ENCODE measurements around the gene NTSR1. TPM values are rescaled to one million over a fixed set of nuclear protein-coding genes. Genes with fewer than 3 reads are reported as not detected.

The NTSR1 gene
- polyA plus RNA-seq, 3 donors: 1.2 to 3.0 (median 1.4) TPM

DNA sequence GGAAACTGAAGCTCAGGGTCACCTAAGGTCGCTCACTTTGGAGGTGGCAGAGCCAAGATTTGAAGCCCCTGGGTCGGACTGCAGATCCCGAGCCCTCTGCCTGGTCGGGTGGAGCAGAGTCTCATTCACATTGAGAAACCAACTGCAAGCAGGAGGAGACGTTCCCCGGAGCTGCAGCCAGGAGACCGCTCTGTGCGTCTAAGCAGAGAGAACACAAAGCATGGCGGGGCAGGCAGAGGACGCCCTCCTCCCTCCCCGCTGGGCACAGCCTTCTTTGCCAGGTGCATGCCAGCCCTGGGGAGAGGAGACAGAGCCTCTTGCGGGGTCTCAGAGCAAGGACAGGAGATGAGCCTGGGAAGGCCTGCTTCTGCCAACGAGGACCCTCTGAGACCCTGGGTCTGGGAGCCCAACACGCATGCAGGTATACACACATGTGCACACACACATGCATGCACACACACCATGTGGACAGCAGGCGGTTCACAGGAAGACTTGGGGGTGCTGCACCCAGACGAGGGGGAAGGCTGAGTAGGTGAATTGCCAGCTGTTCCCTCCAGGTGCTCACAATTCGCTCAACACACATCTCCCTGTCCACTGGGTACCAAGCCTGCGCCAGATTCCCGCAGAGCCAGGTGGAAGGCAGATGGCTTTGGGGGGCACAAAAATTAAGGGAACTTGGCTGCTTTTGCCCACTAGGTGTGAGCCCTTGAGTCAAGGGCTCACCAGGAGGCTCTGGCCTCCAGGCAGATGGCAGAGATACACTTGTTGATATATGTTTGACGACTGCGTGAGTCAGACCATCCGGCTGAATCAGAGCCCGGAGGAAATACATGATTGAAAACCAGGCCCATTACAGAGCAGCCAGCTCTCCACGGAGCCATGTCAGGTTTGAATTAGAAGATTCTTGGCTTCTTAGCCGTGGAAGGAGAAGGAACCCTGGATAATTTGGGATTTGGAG lies 5.5 kb upstream of the NTSR1 start:
- DNase-seq (ENCODE audit: extremely low read depth in 1 of 11, low read depth in 9 of 11, low spot score in 4 of 11): no peak

DNA sequence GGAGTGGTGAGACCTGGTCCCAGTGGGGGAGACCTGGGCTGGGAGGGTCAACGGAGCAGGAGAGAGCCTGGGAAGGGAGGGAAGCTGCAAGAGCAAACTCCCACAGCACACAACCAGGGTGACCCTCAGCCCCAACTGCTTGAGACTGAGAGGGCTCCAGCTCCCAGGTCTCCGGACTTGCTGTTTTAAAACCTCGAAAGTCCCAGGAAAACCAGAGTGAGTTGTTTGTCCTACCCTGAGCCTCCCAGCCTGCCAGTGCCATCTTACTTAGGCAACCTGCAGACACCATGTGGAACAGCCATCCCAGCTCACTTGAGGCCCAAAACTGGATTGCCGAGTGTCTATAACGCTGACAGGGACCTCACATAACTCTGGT lies 4.8 kb upstream of the NTSR1 start:
- no peak for DNase-seq (ENCODE audit: extremely low read depth in 1 of 11, low read depth in 9 of 11, low spot score in 4 of 11)

DNA sequence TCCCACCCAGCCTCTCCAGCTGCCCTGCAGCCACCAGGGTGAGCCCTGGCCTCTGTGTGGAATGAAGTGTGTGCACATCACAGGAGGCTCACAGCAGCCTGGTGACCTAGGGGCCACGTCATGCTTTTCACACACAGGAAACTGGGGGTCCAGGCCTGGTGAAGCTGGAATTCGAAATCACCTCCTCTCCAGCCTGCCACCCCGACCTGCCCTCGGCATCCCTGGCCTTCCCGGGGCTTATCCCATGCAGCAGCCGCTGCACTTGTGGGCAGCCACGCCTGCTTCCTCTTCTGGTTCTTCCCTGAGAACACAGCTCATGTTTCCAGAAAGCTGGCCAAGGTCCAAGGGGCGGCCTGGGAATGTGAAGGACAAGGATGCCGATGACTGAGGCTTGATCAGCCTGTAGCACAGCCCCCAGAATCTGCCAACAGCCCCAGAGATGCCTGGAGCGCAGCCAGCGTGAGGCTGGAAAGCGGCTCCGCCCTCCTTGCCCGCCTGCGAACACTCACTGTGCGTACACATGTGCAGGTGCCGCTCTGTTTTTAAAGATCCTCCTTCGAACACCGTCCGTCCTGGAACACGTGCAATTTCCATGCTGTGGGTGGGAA lies 4.2 kb upstream of the NTSR1 start:
- peak; percentile 46 to 88 (median 80) for DNase-seq (ENCODE audit: extremely low read depth in 1 of 11, low read depth in 9 of 11, low spot score in 4 of 11)

- DNase-seq (ENCODE audit: extremely low read depth in 1 of 11, low read depth in 9 of 11, low spot score in 4 of 11): no peak
These were observed 3.0 kb upstream of the NTSR1 start for GRCh38 chr20:62705627-62706026.

GRCh38 chr20:62706344-62706743 lies 2.3 kb upstream of the NTSR1 start:
- no peak for DNase-seq (ENCODE audit: extremely low read depth in 1 of 11, low read depth in 9 of 11, low spot score in 4 of 11)

- no peak for DNase-seq (ENCODE audit: extremely low read depth in 1 of 11, low read depth in 9 of 11, low spot score in 4 of 11)
These were observed 1.8 kb upstream of the NTSR1 start for GRCh38 chr20:62706857-62707256.

DNA sequence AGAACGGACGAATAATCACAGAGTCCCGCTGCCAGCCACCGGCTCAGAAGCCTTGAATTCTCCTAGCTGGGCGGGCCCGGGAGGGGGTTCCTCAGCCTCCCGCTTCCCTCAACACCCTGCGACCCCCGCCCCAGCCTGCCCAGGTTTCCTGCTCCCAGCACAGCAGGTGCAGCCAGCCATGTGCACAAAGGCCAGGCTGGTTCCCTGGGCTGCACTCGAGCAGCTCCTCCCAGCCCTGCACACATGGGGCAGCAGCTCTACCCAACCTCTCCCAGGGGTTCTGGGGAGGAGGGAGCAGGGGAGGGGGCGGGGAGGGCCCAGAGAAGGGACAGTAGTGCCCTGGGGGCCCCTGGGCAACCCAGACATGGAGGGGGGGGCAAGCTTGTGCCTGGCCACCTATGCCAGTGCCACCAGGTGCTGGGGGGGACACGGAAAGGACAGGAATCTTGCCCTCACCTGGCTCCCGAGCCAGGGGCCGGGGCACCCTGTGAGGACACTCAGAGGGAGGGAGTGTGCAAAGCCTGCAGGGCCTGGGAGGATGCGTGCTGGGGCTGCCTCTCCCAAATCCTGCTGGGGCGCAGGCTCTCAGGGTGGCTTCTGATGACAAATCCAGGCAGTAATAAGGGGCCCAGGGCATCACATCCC lies 1.2 kb upstream of the NTSR1 start:
- DNase-seq (ENCODE audit: extremely low read depth in 1 of 11, low read depth in 9 of 11, low spot score in 4 of 11): no peak

DNA sequence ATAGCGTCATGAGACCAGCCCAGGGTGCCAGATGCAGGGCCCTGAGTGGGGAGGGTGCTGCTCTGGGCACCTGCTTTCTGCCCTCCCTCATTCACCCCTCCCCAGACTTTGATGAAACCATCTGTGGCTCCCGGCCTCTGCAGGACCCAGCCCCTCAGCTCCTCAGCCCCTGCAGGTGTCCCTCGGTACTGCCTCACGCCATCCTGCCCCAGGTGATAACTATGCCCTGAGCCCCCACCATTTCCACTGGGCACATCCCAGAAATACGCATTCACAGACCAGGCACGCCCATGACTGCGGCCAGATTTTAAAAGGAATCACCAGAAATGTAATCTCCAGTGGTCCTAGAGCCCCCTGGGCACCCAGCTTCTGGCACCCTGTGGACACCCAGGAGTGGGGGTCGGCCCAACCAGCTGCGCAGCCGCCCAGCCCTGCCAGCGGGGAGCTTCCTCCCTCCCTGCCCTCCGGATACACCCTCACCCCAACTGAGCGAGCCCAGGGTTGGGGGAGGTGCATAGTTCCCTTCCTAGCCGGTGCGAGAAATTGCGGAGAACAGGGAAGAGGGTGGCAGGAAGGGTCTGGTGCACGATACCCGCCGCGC lies 615 bp upstream of the NTSR1 start:
- no peak for DNase-seq (ENCODE audit: extremely low read depth in 1 of 11, low read depth in 9 of 11, low spot score in 4 of 11)

DNA sequence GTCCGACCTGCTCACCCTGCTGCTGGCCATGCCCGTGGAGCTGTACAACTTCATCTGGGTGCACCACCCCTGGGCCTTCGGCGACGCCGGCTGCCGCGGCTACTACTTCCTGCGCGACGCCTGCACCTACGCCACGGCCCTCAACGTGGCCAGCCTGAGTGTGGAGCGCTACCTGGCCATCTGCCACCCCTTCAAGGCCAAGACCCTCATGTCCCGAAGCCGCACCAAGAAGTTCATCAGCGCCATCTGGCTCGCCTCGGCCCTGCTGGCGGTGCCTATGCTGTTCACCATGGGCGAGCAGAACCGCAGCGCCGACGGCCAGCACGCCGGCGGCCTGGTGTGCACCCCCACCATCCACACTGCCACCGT lies 885 bp downstream of the NTSR1 start:
- DNase-seq (ENCODE audit: extremely low read depth in 1 of 11, low read depth in 9 of 11, low spot score in 4 of 11): no peak

DNA sequence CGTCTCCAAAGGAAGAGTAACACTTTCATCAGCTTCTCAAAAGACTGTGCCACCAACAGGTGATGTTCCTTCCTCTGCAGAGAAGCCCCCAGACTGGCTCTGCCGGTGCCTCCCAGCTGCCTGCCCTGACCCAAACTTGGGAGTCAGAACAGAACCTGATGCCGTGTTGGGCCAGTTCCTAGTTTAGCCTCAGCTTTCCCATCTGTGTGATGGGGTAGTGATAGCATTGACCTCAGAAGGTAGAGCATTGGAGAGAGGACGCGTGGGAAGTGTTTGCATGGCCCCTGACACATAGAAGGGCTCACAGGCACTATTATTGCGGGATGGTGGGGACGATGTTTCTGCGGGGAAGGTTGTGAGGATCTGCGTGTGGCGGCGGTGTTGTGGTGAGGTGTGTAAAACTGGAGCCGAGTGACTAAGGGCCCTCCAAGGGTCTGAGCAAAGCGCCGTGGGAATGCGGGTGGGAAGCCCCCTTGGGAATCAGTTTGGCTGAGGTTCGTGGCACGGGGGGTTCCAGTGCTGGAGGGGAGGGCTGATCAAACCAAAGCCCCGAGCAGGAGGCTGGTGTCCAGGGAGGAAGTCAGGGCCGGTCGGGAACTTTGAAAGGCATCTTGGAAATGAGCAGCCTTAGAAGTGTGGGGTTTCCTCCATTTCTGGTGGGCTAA lies 1.7 kb downstream of the NTSR1 start:
- no peak for DNase-seq (ENCODE audit: extremely low read depth in 1 of 11, low read depth in 9 of 11, low spot score in 4 of 11)

- DNase-seq (ENCODE audit: extremely low read depth in 1 of 11, low read depth in 9 of 11, low spot score in 4 of 11): no peak
These were observed 2.5 kb downstream of the NTSR1 start for GRCh38 chr20:62710886-62711702.

- DNase-seq (ENCODE audit: extremely low read depth in 1 of 11, low read depth in 9 of 11, low spot score in 4 of 11): no peak
These were observed 3.1 kb downstream of the NTSR1 start for GRCh38 chr20:62711703-62712101.

DNA sequence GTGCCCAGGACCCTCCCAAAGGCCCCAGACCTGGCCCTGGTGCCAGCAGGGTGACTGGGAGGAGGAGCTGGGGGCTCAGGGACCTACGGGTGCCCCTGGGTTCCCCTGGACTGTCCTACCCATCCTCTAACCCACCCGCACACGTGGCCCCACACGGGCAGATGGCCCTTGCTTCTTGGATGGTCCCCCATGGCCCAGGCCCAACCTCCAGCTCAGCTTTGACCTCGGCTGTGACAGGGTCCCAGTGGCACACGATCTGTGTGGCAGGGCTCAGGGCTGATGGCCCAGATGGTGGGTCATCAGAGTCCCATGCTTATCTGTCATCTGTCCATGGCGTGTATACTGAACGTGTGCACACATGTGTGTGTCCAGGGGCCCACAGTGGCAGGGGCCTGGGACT lies 4.0 kb downstream of the NTSR1 start:
- no peak for DNase-seq (ENCODE audit: extremely low read depth in 1 of 11, low read depth in 9 of 11, low spot score in 4 of 11)

GRCh38 chr20:62714006-62714405 lies 5.4 kb downstream of the NTSR1 start:
- DNase-seq (ENCODE audit: extremely low read depth in 1 of 11, low read depth in 9 of 11, low spot score in 4 of 11): no peak

- no peak for DNase-seq (ENCODE audit: extremely low read depth in 1 of 11, low read depth in 9 of 11, low spot score in 4 of 11)
These were observed 6.2 kb downstream of the NTSR1 start for GRCh38 chr20:62714799-62715198.

DNA sequence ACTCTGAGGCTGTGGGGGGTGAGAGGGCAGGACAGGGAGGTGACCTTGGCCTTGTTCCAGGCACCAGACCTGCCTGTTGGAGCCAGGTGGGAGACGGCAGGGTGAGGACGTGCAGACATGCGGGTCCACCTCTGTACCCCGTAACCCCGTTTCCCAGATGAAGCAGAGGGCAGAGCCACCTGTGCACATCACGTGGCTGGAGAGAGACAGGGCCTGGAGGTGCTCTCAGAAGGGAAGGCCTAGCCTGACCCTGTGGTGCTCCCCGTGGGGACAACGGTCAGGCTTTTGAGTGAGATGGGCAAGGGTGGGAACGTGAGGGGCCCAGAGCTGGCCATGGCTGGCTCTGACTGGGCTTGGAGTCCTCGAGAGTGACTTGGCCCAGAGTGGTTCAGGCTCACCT lies 6.6 kb downstream of the NTSR1 start:
- no peak for DNase-seq (ENCODE audit: extremely low read depth in 1 of 11, low read depth in 9 of 11, low spot score in 4 of 11)

GRCh38 chr20:62716198-62716940 lies 7.7 kb downstream of the NTSR1 start:
- DNase-seq (ENCODE audit: extremely low read depth in 1 of 11, low read depth in 9 of 11, low spot score in 4 of 11): no peak

- DNase-seq (ENCODE audit: extremely low read depth in 1 of 11, low read depth in 9 of 11, low spot score in 4 of 11): no peak
These were observed 8.3 kb downstream of the NTSR1 start for GRCh38 chr20:62716941-62717310.
